22Rv1 (cell line): Measurements from ENCODE around the gene C1orf115.

Experiments used
- H3K27ac ChIP-seq: fragments of 450-650 bp; 2 replicates; pipeline ENCODE4 v1.5.1; 2017
- ZFX ChIP-seq: fragments of 450-650 bp; IDR thresholded peaks from 2 replicates; pipeline ENCODE4 v1.6.1; 2017; ENCODE audit warnings: antibody characterized with exemption, borderline replicate concordance
- TF ChIP-seq, protein P1 (sequence below): fragments of 450-650 bp; IDR thresholded peaks from 2 replicates; pipeline ENCODE4 v1.5.1; 2017; ENCODE audit warnings: mild to moderate bottlenecking

C1orf115 gene

DNA sequence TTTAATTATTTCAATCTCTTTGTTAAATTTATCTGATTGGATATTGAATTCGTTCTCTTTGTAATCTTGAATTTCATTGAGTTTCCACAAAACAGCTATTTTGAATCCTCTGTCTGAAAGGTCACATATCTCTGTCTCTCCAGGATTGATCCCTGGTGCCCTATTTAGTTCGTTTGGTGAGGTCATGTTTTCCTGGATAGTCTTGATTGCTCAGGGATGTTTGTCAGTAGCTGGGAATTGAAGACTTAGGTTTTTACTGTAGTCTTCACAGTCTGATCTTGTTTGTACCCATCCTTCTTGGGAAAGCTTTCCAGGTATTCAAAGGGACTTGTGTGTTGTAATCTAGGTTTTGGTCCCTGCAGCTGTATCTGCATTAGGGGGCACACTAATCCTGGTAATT, 51.2 kb downstream of the C1orf115 start:
- no peak overlapping the region for H3K27ac ChIP-seq
- TF ChIP-seq ZFX = no peak

DNA sequence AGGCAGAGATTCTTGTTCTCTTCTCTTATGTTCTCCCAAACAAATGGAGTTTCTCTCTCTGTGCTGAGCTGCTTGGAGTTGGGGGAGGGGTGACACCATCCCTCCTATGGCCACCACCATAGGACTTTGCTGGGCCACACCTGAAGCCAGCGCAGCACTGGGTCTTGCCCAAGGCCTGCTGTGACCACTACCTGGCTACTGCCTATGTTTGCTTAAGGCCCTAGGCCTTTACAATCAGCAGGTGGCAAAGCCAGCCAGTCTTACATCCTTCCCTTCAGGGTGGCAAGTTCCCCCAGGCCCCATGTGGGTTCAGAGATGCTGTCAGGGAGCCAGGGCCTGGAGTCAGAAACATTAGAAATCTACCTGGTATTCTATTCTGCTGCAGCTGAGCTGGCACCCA, 51.7 kb downstream of the C1orf115 start:
- H3K27ac ChIP-seq = no peak overlapping the region
- TF ChIP-seq, protein P1, sequence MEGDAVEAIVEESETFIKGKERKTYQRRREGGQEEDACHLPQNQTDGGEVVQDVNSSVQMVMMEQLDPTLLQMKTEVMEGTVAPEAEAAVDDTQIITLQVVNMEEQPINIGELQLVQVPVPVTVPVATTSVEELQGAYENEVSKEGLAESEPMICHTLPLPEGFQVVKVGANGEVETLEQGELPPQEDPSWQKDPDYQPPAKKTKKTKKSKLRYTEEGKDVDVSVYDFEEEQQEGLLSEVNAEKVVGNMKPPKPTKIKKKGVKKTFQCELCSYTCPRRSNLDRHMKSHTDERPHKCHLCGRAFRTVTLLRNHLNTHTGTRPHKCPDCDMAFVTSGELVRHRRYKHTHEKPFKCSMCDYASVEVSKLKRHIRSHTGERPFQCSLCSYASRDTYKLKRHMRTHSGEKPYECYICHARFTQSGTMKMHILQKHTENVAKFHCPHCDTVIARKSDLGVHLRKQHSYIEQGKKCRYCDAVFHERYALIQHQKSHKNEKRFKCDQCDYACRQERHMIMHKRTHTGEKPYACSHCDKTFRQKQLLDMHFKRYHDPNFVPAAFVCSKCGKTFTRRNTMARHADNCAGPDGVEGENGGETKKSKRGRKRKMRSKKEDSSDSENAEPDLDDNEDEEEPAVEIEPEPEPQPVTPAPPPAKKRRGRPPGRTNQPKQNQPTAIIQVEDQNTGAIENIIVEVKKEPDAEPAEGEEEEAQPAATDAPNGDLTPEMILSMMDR = no peak
- no peak for TF ChIP-seq ZFX

DNA sequence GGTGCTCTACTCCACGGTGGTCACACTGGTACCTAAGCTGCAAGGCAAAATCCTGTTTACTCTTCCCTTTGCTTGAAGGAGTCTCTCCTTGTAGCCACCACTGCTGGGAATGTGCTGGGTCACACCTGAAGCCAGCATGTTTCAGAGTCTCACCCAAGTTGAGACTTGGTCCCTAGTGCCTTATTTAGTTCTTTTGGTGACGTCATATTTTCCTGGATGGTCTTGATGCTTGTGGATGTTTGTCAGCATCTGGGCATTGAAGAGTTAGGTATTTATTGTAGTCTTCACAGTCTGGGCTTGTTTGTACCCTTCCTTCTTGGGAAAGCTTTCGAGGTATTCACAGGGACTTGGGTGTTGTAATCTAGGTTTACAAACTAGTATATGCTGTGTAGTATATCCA, 52.4 kb downstream of the C1orf115 start:
- TF ChIP-seq, protein P1 = no peak
- no peak for TF ChIP-seq ZFX

DNA sequence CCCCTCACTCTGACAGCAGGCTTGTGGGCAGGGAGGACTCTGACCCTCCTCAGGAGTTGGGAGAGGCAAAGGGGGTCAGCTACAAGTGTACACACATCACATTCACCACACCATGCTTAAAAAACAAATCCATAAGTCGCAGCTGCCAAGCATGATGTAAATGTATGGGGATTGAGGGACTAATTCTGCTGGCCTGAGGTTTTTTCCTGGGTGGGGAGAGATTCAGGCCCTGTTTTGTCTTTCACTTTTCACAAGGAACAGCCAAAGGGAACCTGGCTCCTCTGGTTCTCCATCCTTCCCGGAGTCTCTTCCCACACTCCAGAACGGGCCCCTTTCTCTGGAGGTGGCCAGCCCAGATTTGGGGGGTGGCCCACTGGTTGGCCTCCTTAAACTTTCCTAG, 56.7 kb downstream of the C1orf115 start:
- H3K27ac ChIP-seq = no peak overlapping the region

More for the DNA sequence above, 52.4 kb downstream of the C1orf115 start:
- H3K27ac ChIP-seq = no peak overlapping the region

DNA sequence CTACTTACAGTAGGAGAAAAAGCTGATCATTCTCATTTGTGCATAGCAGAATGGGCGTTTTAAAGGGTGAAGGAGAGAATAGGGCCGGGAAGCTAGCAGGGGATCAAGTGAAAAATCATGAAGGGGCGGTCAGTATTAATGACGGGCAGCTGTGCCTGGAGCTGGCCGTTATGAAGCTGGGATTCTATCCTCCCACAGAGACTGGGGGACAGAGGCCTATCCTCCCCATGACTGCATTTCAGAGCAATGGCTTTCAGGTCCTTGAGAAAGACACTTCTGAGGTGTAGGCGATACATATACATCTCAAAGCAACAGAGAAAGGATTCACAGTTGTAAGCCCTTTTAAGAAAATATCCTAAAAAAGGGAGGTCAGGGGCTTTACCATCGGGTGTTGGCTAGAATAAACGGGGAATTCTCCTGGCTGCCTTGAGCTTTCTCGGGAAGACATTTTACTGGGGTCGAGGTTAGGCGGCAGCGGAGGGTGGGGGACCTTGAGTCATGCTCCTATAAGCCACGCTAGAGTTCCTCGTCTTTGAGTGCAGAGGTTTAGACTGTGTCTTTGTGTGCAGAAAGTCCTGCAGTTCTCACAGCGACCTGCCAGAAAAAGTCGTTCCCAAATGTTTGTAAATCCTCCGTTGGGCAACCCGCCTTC, 57.4 kb downstream of the C1orf115 start:
- 0 out of 2 replicates have a peak overlapping the region, but pooled peaks have one; percentile 17 for H3K27ac ChIP-seq

More for the DNA sequence above, 56.7 kb downstream of the C1orf115 start:
- no peak for TF ChIP-seq ZFX
- TF ChIP-seq, protein P1 = no peak

DNA sequence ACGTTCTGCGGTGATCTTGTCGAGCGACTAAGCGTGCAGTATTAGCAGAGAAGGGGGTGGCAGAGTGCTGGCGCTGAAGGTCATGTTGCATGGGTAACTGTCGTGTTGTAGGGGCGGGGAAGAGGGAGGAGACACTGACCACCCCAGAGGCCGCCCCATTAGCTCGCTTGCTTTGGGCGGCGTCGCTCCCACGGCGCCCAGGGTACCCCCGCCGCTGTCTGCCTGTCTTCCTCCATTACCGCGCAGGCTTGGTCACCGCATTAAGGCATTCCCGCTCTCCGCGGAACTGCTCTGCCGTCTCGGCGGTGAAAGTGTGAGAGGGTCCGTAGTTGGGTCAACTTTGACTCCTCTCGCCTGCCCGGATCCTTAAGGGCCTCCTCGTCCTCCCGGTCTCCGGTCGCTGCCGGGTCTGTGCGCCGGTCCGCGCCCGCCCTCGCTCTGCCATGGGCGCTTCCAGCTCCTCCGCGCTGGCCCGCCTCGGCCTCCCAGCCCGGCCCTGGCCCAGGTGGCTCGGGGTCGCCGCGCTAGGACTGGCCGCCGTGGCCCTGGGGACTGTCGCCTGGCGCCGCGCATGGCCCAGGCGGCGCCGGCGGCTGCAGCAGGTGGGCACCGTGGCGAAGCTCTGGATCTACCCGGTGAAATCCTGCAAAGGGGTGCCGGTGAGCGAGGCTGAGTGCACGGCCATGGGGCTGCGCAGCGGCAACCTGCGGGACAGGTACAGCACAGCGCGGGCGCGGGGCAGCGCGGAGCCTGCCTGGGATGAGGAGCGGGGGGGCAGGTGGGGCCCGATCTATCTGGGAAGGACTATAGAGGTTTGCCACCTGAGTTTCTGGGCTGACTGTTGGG, 58.1 kb downstream of the C1orf115 start, which contains the start of gene MTARC2:
Gene MTARC2 (plus strand): TSS at position 234 of the 846 bp plus-strand sequence. CDS start 210 bp downstream, at position 444.
- TF ChIP-seq, protein P1 = peak; percentile 11; the same call in 1 of the 2 replicates
- TF ChIP-seq ZFX = no peak
- 0 out of 2 replicates have a peak within 1 kb of the TSS, but pooled peaks have one; percentile 17 for H3K27ac ChIP-seq

More for the DNA sequence above, 57.4 kb downstream of the C1orf115 start:
- TF ChIP-seq, protein P1 = no peak
- TF ChIP-seq ZFX = no peak
